ENCODE results near the gene CTU2. TPM values are rescaled to one million over a fixed set of nuclear protein-coding genes. Genes with fewer than 3 reads are reported as not detected.

CTU2 gene
- total RNA-seq, 1 donor from 2014 or later: 4.2 TPM

DNA sequence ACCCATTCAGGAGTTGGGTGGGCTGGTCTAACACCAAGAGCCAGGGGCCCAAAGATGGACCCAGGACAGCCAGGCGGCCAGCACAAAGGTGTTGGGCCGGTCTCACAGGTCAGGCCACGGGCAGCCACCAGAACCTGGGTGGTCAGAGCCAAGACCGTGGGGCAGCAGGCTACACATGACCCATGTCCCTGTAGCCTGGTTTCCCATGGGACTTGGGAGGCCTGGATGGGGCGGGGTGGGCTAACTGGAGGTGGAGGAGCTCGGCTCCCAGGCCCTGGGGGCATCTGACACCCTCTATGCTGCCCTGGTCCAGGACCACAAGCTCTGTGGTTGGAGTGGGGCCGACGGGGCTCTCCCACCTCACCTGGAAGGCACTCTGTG lies 17.2 kb downstream of the CTU2 start:
- Histone ChIP-seq H3K27me3 (no peaks in the 10 kb centered on the region), H3K9me3 (no peaks in the 10 kb centered on the region), H3K4me1 (no peaks in the 10 kb centered on the region), H3K36me3 (peaks cover 89 to 92% of the 10 kb centered on the region in 2 donors), H3K27ac (no peak overlapping the region), H3K4me3 (no peak overlapping the region)
- intact Hi-C loops (cut with DNase I): no loop called here
- no peak for DNase-seq (ENCODE audit: low spot score in 2 of 2)
- TF ChIP-seq, protein P1, sequence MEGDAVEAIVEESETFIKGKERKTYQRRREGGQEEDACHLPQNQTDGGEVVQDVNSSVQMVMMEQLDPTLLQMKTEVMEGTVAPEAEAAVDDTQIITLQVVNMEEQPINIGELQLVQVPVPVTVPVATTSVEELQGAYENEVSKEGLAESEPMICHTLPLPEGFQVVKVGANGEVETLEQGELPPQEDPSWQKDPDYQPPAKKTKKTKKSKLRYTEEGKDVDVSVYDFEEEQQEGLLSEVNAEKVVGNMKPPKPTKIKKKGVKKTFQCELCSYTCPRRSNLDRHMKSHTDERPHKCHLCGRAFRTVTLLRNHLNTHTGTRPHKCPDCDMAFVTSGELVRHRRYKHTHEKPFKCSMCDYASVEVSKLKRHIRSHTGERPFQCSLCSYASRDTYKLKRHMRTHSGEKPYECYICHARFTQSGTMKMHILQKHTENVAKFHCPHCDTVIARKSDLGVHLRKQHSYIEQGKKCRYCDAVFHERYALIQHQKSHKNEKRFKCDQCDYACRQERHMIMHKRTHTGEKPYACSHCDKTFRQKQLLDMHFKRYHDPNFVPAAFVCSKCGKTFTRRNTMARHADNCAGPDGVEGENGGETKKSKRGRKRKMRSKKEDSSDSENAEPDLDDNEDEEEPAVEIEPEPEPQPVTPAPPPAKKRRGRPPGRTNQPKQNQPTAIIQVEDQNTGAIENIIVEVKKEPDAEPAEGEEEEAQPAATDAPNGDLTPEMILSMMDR (IDR thresholded peaks at IDR 0.05): no peak

DNA sequence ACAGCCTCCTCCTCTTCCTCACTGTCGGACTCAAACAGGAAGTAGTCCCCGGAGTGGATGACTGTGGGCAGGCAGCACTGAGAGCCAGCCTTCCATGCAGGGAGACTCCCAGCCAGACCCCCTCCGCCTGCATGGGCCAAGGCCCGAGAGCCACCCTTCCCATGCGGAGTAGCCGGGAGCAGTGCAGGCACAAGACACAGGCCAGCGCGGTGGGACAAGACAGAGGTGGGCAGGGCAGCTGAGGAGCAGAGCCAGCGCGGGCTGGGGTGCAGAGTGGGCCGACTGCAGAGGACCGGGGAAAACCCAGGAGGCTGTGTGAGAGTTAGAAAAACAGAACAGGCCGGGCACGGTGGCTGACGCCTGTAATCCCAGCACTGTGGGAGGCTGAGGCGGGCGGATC lies 17.6 kb downstream of the CTU2 start:
- Histone ChIP-seq H3K27ac (no peak overlapping the region), H3K4me1 (no peaks in the 10 kb centered on the region), H3K4me3 (no peak overlapping the region), H3K36me3 (peaks cover 85 to 88% of the 10 kb centered on the region in 2 donors), H3K9me3 (no peaks in the 10 kb centered on the region), H3K27me3 (no peaks in the 10 kb centered on the region)
- intact Hi-C loops (cut with DNase I): no loop called here
- TF ChIP-seq, protein P1 (IDR thresholded peaks at IDR 0.05): no peak
- no peak for DNase-seq (ENCODE audit: low spot score in 2 of 2)

DNA sequence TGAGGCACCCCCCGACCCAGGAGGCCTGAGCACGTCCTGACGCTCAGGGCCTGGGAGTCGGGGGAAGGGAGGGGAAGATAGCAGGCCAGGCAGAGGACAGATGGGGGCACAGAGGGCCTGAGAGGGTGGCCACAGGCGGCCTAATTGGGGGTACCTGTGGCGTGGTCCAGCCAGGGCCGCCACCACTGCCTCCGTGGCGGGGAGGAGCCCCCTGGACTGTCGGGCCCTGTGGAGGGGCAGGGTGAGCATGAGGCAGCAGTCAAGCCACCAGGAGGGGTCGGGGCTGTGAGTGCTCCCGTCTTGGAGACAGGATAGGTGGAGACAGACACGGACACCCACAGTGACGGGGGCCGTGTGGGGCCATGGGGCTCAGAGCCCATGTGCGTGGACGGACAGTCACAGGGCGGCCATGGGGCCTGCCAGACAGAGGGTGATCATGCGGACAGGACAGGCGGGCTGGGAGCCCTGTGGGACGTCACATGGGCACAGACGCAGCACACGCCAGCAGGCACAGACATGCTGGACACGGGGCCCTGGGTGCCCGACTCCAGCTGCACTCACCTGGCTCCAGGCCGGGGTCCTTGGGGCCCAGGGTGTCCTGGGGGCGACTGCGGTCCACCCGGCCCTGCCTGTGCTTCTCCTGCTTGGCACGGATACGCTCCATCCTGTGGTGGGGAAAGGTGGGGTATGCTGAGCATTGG lies 18.7 kb downstream of the CTU2 start:
- TF ChIP-seq, protein P1 (IDR thresholded peaks at IDR 0.05): no peak
- H3K27me3 ChIP-seq: no peaks in the 10 kb centered on the region
- no peaks in the 10 kb centered on the region for H3K9me3 ChIP-seq
- H3K27ac ChIP-seq: no peak overlapping the region
- no peaks in the 10 kb centered on the region for H3K4me1 ChIP-seq
- DNase-seq (ENCODE audit: low spot score in 2 of 2): no peak
- intact Hi-C loops (cut with DNase I): no loop called here
- H3K36me3 ChIP-seq: peaks cover 75 to 77% of the 10 kb centered on the region in 2 donors
- no peak overlapping the region for H3K4me3 ChIP-seq

DNA sequence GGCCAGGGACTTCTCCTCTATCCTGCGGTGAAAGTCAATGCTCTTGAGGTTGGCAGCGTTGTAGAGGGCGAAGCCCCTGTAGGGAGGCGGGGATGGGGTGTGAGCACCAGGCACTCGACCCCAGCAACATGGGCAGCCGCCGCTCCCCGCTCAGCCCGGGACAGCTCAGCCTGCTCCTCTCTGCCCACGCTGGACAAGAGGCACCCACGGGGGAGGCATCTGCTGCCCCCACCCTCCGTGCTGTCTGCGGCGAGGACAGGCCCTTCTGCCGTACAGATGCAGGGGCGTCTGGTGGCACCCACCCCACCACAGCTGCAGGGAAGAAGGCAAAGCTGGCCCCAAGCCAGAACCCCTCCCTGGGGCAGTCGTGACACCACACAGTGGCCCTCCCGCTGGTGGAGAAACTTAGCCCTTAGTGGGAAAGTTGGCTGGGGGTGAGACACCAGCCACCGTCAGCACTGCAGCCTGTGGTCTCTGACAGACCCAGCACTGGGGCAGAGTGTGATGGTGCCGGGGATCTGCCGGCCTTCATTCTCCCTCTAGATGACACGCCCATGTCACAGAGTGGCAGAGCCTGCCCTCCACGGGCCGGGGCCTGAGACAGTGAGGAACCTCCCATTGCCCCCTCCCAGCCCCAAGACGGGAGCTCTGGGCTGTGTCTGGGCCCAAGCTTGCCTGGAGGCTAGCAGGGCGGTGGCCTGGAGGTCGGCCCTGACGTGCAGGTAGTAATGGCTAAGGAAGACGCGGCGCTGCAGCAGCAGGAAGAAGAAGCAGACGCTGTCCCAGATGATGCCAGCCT lies 19.5 kb downstream of the CTU2 start:
- H3K36me3 ChIP-seq: peaks cover 70 to 72% of the 10 kb centered on the region in 2 donors
- H3K9me3 ChIP-seq: no peaks in the 10 kb centered on the region
- TF ChIP-seq, protein P1 (IDR thresholded peaks at IDR 0.05): no peak
- intact Hi-C loops (cut with DNase I): no loop called here
- H3K4me3 ChIP-seq: no peak overlapping the region
- no peaks in the 10 kb centered on the region for H3K27me3 ChIP-seq
- no peak overlapping the region for H3K27ac ChIP-seq
- DNase-seq (ENCODE audit: low spot score in 2 of 2): no peak
- H3K4me1 ChIP-seq: no peaks in the 10 kb centered on the region

DNA sequence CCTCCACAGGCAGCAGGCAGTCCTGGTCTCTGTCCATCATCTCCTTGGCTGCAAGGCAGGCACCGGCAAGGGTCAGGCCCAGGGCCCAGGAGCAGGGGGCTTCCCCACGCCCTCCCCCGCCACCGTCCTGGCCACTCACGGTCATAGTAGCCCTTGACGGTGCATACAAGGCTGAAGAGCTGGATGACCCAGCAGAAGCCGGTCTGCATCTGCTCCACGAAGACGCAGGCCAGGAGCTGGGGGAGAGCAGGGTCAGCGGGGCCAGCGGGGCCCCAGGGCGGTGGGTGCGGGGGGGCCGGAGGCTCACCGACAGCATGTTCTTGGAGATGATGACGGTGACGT lies 20.1 kb downstream of the CTU2 start:
- no peaks in the 10 kb centered on the region for H3K27me3 ChIP-seq
- TF ChIP-seq, protein P1 (IDR thresholded peaks at IDR 0.05): no peak
- H3K4me3 ChIP-seq: no peak overlapping the region
- H3K9me3 ChIP-seq: no peaks in the 10 kb centered on the region
- H3K27ac ChIP-seq: no peak overlapping the region
- DNase-seq (ENCODE audit: low spot score in 2 of 2): no peak
- intact Hi-C loops (cut with DNase I): no loop called here
- H3K36me3 ChIP-seq: peaks cover 66 to 72% of the 10 kb centered on the region in 2 donors
- no peaks in the 10 kb centered on the region for H3K4me1 ChIP-seq
